ENCODE results near the gene MECR. TPM values are rescaled to one million over a fixed set of nuclear protein-coding genes. Genes with fewer than 3 reads are reported as not detected.
A peak's percentile ranks its signal among the peaks of the same experiment; 100 is the strongest.

The MECR gene
- total and polyA plus RNA-seq, 2 experiments from 2014 or later = 41.4 to 60.0 TPM

DNA sequence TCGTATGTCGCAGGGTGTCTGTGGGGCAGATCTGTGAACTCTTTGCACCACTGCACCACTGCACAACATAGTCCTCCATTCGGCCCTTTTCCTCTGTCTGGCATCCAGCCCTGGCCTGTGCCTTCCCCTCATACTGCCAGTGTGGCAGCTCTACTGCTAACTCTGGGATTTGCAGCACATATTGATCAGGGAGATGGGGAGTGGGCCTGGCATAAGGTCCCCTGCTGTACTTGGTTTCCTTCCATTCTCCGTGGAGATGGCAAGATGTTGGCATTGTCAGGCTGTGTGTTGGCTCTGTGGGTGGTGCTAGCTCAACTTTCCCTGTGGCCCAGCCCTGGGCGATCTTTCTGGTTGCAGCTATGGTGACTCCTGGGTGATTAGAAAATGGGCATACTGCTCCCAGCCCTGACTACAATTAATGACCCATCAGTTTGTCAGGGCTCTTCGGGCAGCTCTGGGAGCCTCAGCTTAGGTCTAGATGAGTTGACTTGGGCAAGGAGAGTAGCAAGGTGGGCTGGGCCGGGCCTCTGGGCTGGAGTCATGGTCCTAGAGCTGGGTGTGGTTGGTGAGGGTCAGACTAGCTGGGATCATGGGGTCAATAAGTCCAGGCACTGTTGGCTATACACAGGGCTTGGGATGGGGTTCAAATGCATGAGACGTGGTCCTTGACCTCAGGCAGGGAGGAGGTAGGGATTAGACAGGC lies 17.0 kb upstream of the MECR start:
- Histone ChIP-seq H3K9me3 (ENCODE audit: low read depth) (no peaks in the 10 kb centered on the region), H3K4me3 (no peak overlapping the region), H3K27ac (no peak overlapping the region), H3K27me3 (no peaks in the 10 kb centered on the region), H3K4me1 (ENCODE audit: low read depth) (peaks cover 11% of the 10 kb centered on the region), H3K36me3 (no peaks in the 10 kb centered on the region)
- no peak for DNase-seq (ENCODE audit: low read depth in 1 of 2, low spot score in 1 of 2)
- TF ChIP-seq, protein P1, sequence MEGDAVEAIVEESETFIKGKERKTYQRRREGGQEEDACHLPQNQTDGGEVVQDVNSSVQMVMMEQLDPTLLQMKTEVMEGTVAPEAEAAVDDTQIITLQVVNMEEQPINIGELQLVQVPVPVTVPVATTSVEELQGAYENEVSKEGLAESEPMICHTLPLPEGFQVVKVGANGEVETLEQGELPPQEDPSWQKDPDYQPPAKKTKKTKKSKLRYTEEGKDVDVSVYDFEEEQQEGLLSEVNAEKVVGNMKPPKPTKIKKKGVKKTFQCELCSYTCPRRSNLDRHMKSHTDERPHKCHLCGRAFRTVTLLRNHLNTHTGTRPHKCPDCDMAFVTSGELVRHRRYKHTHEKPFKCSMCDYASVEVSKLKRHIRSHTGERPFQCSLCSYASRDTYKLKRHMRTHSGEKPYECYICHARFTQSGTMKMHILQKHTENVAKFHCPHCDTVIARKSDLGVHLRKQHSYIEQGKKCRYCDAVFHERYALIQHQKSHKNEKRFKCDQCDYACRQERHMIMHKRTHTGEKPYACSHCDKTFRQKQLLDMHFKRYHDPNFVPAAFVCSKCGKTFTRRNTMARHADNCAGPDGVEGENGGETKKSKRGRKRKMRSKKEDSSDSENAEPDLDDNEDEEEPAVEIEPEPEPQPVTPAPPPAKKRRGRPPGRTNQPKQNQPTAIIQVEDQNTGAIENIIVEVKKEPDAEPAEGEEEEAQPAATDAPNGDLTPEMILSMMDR (IDR thresholded peaks at IDR 0.05; ENCODE audit: low read depth, low read length) = no peak

DNA sequence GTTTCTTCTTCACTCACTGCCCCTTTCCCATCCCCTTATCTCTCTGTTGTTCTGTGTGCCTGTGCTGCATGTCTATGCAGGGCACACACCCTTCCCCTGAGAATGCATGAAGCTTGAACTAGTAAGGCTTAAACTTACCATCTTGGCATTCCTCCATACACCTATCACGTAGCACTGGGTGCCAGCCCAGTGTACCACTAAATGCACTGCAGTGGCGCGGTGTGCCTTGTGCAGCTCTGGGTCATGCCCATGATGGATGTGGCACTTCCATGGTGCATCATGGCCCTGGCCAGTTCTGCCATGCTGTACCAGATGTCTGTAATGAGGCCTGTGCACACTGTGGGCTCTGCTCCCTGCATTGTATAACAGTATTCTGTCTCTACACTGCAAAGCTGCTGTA lies 16.3 kb upstream of the MECR start:
- H3K9me3 ChIP-seq (ENCODE audit: low read depth) = no peaks in the 10 kb centered on the region
- no peak for DNase-seq (ENCODE audit: low read depth in 1 of 2, low spot score in 1 of 2)
- H3K36me3 ChIP-seq = no peaks in the 10 kb centered on the region
- peaks cover 11% of the 10 kb centered on the region for H3K4me1 ChIP-seq (ENCODE audit: low read depth)
- no peaks in the 10 kb centered on the region for H3K27me3 ChIP-seq
- H3K27ac ChIP-seq = no peak overlapping the region
- TF ChIP-seq, protein P1 (IDR thresholded peaks at IDR 0.05; ENCODE audit: low read depth, low read length) = no peak
- H3K4me3 ChIP-seq = no peak overlapping the region

DNA sequence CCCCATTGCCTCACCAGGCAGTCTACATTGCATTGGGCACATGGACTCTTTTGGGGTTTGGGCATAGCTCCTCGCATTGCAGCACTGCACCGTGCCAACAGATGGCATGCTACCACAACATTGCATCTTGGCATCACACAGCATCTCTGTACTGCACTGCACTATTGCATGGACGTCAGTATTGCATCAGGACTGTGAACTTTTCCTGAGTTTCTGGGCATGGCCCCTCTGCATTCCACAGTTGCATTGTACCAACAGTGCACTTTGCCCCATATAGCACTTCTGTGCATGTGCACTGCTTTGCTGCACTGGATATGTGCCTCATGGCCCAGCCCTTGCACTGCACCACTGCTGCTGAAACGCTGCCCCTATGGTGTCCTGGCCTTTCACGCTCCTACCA lies 15.1 kb upstream of the MECR start:
- peak in 1 of 2 donors; percentile 71 for DNase-seq (ENCODE audit: low read depth in 1 of 2, low spot score in 1 of 2)

DNA sequence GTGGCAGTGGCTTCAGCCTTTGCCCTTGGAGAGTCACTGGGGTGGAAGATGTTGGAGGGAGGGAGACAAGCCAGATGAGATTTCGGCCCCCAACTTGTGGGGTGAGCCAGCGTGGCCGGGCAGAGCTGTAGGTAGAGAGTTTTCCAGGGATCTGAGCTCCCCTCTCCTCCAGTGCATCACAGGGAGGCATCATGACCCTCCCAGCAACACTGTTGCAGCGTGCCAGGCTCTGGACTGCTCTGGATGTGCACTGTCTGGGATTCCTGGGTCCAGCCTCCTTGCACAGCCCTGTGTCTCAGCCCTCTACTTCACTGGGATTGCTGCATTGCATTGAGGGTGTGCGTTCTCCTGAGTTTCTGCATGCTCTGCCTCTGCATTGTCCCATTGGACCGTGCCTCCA lies 14.5 kb upstream of the MECR start:
- Histone ChIP-seq H3K27ac (no peak overlapping the region), H3K27me3 (no peaks in the 10 kb centered on the region), H3K4me3 (no peak overlapping the region), H3K9me3 (ENCODE audit: low read depth) (no peaks in the 10 kb centered on the region), H3K36me3 (no peaks in the 10 kb centered on the region), H3K4me1 (ENCODE audit: low read depth) (peaks cover 14% of the 10 kb centered on the region)
- TF ChIP-seq, protein P1 (IDR thresholded peaks at IDR 0.05; ENCODE audit: low read depth, low read length) = no peak
- no peak for DNase-seq (ENCODE audit: low read depth in 1 of 2, low spot score in 1 of 2)

More for the DNA sequence above, 15.1 kb upstream of the MECR start:
- H3K4me1 ChIP-seq (ENCODE audit: low read depth) = peaks cover 11% of the 10 kb centered on the region
- H3K9me3 ChIP-seq (ENCODE audit: low read depth) = no peaks in the 10 kb centered on the region
- no peak overlapping the region for H3K27ac ChIP-seq
- H3K36me3 ChIP-seq = no peaks in the 10 kb centered on the region
- TF ChIP-seq, protein P1 (IDR thresholded peaks at IDR 0.05; ENCODE audit: low read depth, low read length) = peak; percentile 41
- no peaks in the 10 kb centered on the region for H3K27me3 ChIP-seq
- H3K4me3 ChIP-seq = no peak overlapping the region

DNA sequence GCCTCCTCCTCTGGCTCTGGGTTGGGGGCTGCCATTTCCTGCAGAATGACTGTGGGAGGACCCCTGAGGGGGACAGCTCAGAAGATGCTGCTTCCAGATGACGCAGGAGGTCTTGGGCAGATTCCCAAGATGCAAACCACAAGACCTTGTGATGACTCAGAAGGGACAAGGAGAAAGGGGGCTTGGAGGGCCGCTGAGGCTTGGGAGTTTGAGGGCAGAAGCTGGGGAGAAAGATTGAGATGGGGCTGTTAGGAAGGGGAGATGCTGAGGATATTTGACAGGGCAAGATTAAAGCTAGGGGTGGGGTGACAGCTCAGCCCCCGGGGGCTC lies 13.1 kb upstream of the MECR start:
- no peaks in the 10 kb centered on the region for H3K27me3 ChIP-seq
- peak in 1 of 2 donors; percentile 78 for DNase-seq (ENCODE audit: low read depth in 1 of 2, low spot score in 1 of 2)

More for the DNA sequence above, 13.1 kb upstream of the MECR start:
- no peak overlapping the region for H3K27ac ChIP-seq
- no peaks in the 10 kb centered on the region for H3K36me3 ChIP-seq
- H3K9me3 ChIP-seq (ENCODE audit: low read depth) = no peaks in the 10 kb centered on the region
- TF ChIP-seq, protein P1 (IDR thresholded peaks at IDR 0.05; ENCODE audit: low read depth, low read length) = no peak
- H3K4me1 ChIP-seq (ENCODE audit: low read depth) = peaks cover 5% of the 10 kb centered on the region
- H3K4me3 ChIP-seq = no peak overlapping the region
